ENCODE data around the gene KLF15.

Gene KLF15

GRCh38 chr3:126306888-126307482 lies 50.2 kb downstream of the KLF15 start:
- TF ChIP-seq FOXP2 (optimal IDR thresholded peaks at IDR 0.05; ENCODE audit: borderline replicate concordance, extremely low read depth, extremely low read length, insufficient read depth), result no peak
- TF ChIP-seq POLR2AphosphoS5 (IDR thresholded peaks at IDR 0.05; ENCODE audit: low read depth, low read length), result no peak
- TF ChIP-seq TAF1 (IDR thresholded peaks at IDR 0.05; ENCODE audit: borderline replicate concordance, insufficient read depth, low read length), result no peak
- TF ChIP-seq REST (IDR thresholded peaks at IDR 0.05; ENCODE audit: insufficient read depth in 1 of 2, low read depth in 2 of 2, low read length in 2 of 2), result no peak
- TF ChIP-seq SIN3A (IDR thresholded peaks at IDR 0.05; ENCODE audit: borderline replicate concordance, insufficient read depth, low read length), result no peak

DNA sequence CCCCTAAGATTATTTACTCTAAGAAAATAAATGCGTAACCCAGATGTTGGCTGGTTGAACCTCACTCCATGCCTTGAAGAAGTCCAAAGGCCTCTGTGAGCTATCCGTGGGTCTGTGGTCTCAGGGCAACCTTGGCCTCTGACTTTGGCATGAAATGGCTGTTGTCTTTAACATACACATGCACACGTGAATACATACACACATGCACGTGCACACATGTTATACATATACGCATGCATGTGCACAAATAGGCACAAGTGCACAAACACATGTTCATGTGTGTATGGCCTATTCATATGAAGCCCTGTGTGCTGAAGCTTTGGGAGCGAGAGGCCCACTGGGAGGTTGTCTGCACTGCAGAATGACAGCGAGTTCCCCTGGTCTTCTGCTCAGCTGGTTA lies 50.8 kb downstream of the KLF15 start:
- no peak for TF ChIP-seq REST (IDR thresholded peaks at IDR 0.05; ENCODE audit: insufficient read depth in 1 of 2, low read depth in 2 of 2, low read length in 2 of 2)
- TF ChIP-seq SIN3A (IDR thresholded peaks at IDR 0.05; ENCODE audit: borderline replicate concordance, insufficient read depth, low read length), result no peak
- TF ChIP-seq POLR2AphosphoS5 (IDR thresholded peaks at IDR 0.05; ENCODE audit: low read depth, low read length), result no peak

GRCh38 chr3:126305427-126305826 lies 51.8 kb downstream of the KLF15 start:
- TF ChIP-seq SIN3A (IDR thresholded peaks at IDR 0.05; ENCODE audit: borderline replicate concordance, insufficient read depth, low read length), result no peak
- TF ChIP-seq POLR2AphosphoS5 (IDR thresholded peaks at IDR 0.05; ENCODE audit: low read depth, low read length), result no peak
- no peak for TF ChIP-seq FOXP2 (optimal IDR thresholded peaks at IDR 0.05; ENCODE audit: borderline replicate concordance, extremely low read depth, extremely low read length, insufficient read depth)
- TF ChIP-seq REST (IDR thresholded peaks at IDR 0.05; ENCODE audit: insufficient read depth in 1 of 2, low read depth in 2 of 2, low read length in 2 of 2), result no peak
- TF ChIP-seq TAF1 (IDR thresholded peaks at IDR 0.05; ENCODE audit: borderline replicate concordance, insufficient read depth, low read length), result no peak

DNA sequence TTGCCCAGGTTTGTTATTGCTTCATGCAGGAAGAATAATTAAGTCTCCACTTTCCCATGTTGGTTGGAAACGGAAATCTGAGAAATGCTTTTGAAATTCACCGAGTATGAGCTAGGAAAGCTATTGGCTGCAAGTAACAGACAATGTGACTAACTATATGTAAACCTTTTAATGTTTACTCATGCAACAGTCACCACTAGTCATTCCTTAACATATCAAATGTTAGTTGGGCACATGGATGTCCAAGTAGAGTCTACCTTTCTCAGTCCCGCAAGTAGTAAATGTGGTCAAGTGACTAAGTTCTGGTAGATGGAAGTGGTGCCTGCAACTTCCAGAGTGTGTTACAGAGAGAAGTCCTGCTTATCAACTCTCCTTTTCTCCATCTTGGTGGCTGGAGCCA lies 52.5 kb downstream of the KLF15 start:
- TF ChIP-seq SIN3A (IDR thresholded peaks at IDR 0.05; ENCODE audit: borderline replicate concordance, insufficient read depth, low read length), result no peak
- TF ChIP-seq REST (IDR thresholded peaks at IDR 0.05; ENCODE audit: insufficient read depth in 1 of 2, low read depth in 2 of 2, low read length in 2 of 2), result no peak
- no peak for TF ChIP-seq FOXP2 (optimal IDR thresholded peaks at IDR 0.05; ENCODE audit: borderline replicate concordance, extremely low read depth, extremely low read length, insufficient read depth)
- TF ChIP-seq POLR2AphosphoS5 (IDR thresholded peaks at IDR 0.05; ENCODE audit: low read depth, low read length), result no peak
- no peak for TF ChIP-seq TAF1 (IDR thresholded peaks at IDR 0.05; ENCODE audit: borderline replicate concordance, insufficient read depth, low read length)

GRCh38 chr3:126304291-126304690 lies 52.9 kb downstream of the KLF15 start:
- TF ChIP-seq SIN3A (IDR thresholded peaks at IDR 0.05; ENCODE audit: borderline replicate concordance, insufficient read depth, low read length) (no peak), TAF1 (IDR thresholded peaks at IDR 0.05; ENCODE audit: borderline replicate concordance, insufficient read depth, low read length) (no peak), FOXP2 (optimal IDR thresholded peaks at IDR 0.05; ENCODE audit: borderline replicate concordance, extremely low read depth, extremely low read length, insufficient read depth) (no peak), POLR2AphosphoS5 (IDR thresholded peaks at IDR 0.05; ENCODE audit: low read depth, low read length) (no peak), REST (IDR thresholded peaks at IDR 0.05; ENCODE audit: insufficient read depth in 1 of 2, low read depth in 2 of 2, low read length in 2 of 2) (no peak)

Data from PFSK-1 (cell line).